ENCODE results near the gene TYSND1.

Gene TYSND1

DNA sequence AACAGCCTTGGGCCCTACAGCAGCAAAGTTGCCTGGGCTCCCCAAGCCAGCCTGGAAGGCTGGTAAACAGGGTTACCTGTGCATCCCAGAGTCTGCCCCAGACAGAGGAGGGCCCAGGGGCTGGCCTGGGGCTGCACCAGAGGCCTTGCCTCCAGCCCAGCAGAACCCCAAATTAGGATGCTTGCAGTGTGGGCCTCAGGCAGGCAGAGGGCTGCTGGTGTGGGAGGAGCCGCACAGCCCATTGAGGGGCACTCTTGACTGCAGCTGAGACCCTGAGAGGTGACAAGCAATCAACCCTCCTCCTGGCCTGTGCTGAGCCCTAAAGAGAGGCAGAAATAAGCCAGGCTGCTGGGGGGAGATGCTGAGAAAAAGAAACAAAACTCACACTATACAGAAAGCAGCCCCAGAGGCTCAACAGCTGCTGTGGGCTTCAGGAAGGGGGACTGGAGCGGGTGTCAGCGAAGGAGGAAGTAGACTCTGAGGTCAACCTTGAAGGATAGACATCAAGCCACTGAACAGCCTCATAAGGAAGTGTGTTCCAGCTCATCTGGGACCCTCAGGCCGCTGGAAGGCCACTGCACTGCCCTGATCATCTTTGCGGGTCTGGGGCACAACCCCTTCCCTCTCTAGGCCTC, 20.5 kb downstream of the TYSND1 start:
- Histone ChIP-seq H3K27ac (ENCODE audit: low read depth, low read length) (no peak overlapping the region), H3K36me3 (ENCODE audit: low read length) (no peaks in the 10 kb centered on the region), H3K79me2 (ENCODE audit: insufficient read depth, low read length) (no peaks in the 10 kb centered on the region), H3K4me3 (ENCODE audit: insufficient read depth, low read length, poor library complexity, severe bottlenecking) (no peak overlapping the region), H3K27me3 (ENCODE audit: low read length) (no peaks in the 10 kb centered on the region), H2AFZ (ENCODE audit: low read depth, low read length, severe bottlenecking) (no peak overlapping the region), H4K20me1 (ENCODE audit: low read depth, low read length) (no peaks in the 10 kb centered on the region), H3K9me2 (replicated peaks; ENCODE audit: insufficient read depth, low read length) (no peaks in the 10 kb centered on the region), H3K4me2 (ENCODE audit: low read depth, low read length, poor library complexity, severe bottlenecking) (no peak overlapping the region), H3F3A (ENCODE audit: insufficient read depth) (no peaks in the 10 kb centered on the region), H3K9me3 (ENCODE audit: insufficient read depth, low read length) (no peaks in the 10 kb centered on the region), H3K9ac (ENCODE audit: low read length) (no peak overlapping the region)
- TF ChIP-seq, protein P1, sequence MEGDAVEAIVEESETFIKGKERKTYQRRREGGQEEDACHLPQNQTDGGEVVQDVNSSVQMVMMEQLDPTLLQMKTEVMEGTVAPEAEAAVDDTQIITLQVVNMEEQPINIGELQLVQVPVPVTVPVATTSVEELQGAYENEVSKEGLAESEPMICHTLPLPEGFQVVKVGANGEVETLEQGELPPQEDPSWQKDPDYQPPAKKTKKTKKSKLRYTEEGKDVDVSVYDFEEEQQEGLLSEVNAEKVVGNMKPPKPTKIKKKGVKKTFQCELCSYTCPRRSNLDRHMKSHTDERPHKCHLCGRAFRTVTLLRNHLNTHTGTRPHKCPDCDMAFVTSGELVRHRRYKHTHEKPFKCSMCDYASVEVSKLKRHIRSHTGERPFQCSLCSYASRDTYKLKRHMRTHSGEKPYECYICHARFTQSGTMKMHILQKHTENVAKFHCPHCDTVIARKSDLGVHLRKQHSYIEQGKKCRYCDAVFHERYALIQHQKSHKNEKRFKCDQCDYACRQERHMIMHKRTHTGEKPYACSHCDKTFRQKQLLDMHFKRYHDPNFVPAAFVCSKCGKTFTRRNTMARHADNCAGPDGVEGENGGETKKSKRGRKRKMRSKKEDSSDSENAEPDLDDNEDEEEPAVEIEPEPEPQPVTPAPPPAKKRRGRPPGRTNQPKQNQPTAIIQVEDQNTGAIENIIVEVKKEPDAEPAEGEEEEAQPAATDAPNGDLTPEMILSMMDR (IDR thresholded peaks at IDR 0.05; ENCODE audit: insufficient read depth, low read length, poor library complexity, severe bottlenecking): no peak
- TF ChIP-seq EZH2phosphoT487 (conservative IDR thresholded peaks at IDR 0.05; ENCODE audit: low read length): no peak

DNA sequence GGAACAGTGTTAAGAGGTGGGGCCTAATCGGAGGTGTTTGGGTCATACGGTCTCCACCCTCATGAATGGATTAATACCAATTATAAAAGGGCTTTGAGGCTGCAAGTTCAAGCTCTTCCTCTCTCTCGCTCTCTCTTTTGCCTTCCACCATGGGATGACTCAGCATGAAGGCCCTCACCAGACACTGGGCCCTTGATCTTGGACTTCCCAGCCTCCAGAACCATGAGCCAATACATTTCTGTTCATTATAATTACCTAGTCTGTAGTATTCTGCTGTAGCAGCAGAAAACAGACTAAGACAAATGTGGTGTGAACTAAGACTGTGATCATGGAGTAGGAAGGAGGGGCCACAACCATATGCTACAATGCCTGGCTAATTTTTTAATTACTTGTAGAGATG, 21.6 kb downstream of the TYSND1 start:
- no peak overlapping the region for H3K4me2 ChIP-seq (ENCODE audit: low read depth, low read length, poor library complexity, severe bottlenecking)
- H3K36me3 ChIP-seq (ENCODE audit: low read length): no peaks in the 10 kb centered on the region
- H3K9ac ChIP-seq (ENCODE audit: low read length): no peak overlapping the region
- no peaks in the 10 kb centered on the region for H3F3A ChIP-seq (ENCODE audit: insufficient read depth)
- H4K20me1 ChIP-seq (ENCODE audit: low read depth, low read length): no peaks in the 10 kb centered on the region
- H3K27ac ChIP-seq (ENCODE audit: low read depth, low read length): no peak overlapping the region
- H3K9me2 ChIP-seq (replicated peaks; ENCODE audit: insufficient read depth, low read length): no peaks in the 10 kb centered on the region
- H3K9me3 ChIP-seq (ENCODE audit: insufficient read depth, low read length): no peaks in the 10 kb centered on the region
- H3K79me2 ChIP-seq (ENCODE audit: insufficient read depth, low read length): no peaks in the 10 kb centered on the region
- no peak overlapping the region for H3K4me3 ChIP-seq (ENCODE audit: insufficient read depth, low read length, poor library complexity, severe bottlenecking)
- H2AFZ ChIP-seq (ENCODE audit: low read depth, low read length, severe bottlenecking): no peak overlapping the region
- H3K27me3 ChIP-seq (ENCODE audit: low read length): no peaks in the 10 kb centered on the region
- TF ChIP-seq, protein P1 (IDR thresholded peaks at IDR 0.05; ENCODE audit: insufficient read depth, low read length, poor library complexity, severe bottlenecking): no peak
- TF ChIP-seq EZH2phosphoT487 (conservative IDR thresholded peaks at IDR 0.05; ENCODE audit: low read length): no peak

DNA sequence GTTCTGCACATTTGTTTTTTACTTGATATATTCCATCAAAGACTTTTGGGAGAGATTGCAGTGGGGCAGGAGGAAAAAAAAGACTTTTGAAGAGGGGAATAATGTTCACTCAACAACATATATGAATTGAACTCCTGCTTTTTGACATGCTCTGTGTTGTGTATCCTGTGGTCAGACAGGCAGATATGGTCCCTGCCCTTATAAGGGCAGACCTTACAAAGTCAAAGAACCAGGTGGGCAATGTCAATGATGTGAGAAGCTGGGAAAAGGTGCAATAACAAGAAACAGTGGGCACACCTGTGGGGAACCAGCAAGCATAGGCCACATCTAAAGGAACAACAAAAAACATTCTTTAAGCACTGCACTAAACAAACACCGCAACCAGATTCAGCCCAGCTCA, 22.1 kb downstream of the TYSND1 start:
- H3K9me3 ChIP-seq (ENCODE audit: insufficient read depth, low read length): no peaks in the 10 kb centered on the region
- H3K9ac ChIP-seq (ENCODE audit: low read length): no peak overlapping the region
- TF ChIP-seq, protein P1 (IDR thresholded peaks at IDR 0.05; ENCODE audit: insufficient read depth, low read length, poor library complexity, severe bottlenecking): no peak
- no peak overlapping the region for H3K27ac ChIP-seq (ENCODE audit: low read depth, low read length)
- H2AFZ ChIP-seq (ENCODE audit: low read depth, low read length, severe bottlenecking): no peak overlapping the region
- H3K27me3 ChIP-seq (ENCODE audit: low read length): no peaks in the 10 kb centered on the region
- no peaks in the 10 kb centered on the region for H4K20me1 ChIP-seq (ENCODE audit: low read depth, low read length)
- H3K4me2 ChIP-seq (ENCODE audit: low read depth, low read length, poor library complexity, severe bottlenecking): no peak overlapping the region
- H3K79me2 ChIP-seq (ENCODE audit: insufficient read depth, low read length): no peaks in the 10 kb centered on the region
- H3K36me3 ChIP-seq (ENCODE audit: low read length): no peaks in the 10 kb centered on the region
- no peak overlapping the region for H3K4me3 ChIP-seq (ENCODE audit: insufficient read depth, low read length, poor library complexity, severe bottlenecking)
- no peaks in the 10 kb centered on the region for H3F3A ChIP-seq (ENCODE audit: insufficient read depth)
- H3K9me2 ChIP-seq (replicated peaks; ENCODE audit: insufficient read depth, low read length): no peaks in the 10 kb centered on the region

Data from SU-DHL-6 (cell line).